Posterior vena cava (tissue), 2 donors: ENCODE measurements around the gene DPT. TPM values are rescaled to one million over a fixed set of nuclear protein-coding genes. Genes with fewer than 3 reads are reported as not detected.
A peak's percentile ranks its signal among the peaks of the same experiment; 100 is the strongest.

Experiments used
- DNase-seq: peaks from one replicate; pipeline ENCODE4 v3.0.0-alpha.2; 2020; ENCODE audit warnings: low spot score
- intact Hi-C, 2 donors: fragments of 100-400 bp; cut with DNase I; formaldehyde crosslinking; loops; one replicate each; pipeline versions ENCODE4 v1.14.1 to v1.14.2; 2022 to 2023
- total RNA-seq, 2 donors: library from RNA; stranded (reverse); fragmentation: NEBNext Ultra II Directional; extraction: Animal tissue kit (Norgen Biotek cat#: 25700); gene quantifications; one replicate each; pipeline ENCODE4 v1.2.1, GENCODE V29; 2021
- donor health status: DM: yes; HTN: yes; CAD: no.
- donor health status: DM: yes; HTN: yes; CAD: no.

DPT gene
- total RNA-seq, 2 donors from 2014 or later = 121 to 140 TPM

GRCh38 chr1:168686666-168687065 is 42.3 kb downstream of the DPT start:
- DNase-seq = no peak
- intact Hi-C loops = no loop called here

- intact Hi-C loops = no loop called here
- DNase-seq = no peak
These were observed 45.1 kb downstream of the DPT start for GRCh38 chr1:168683871-168684270.

- intact Hi-C loops = no loop called here
- DNase-seq = no peak
These were observed 52.1 kb downstream of the DPT start for GRCh38 chr1:168676861-168677260.

- no peak for DNase-seq
- intact Hi-C loops = no loop called here
These were observed 52.8 kb downstream of the DPT start for GRCh38 chr1:168676029-168676812.

- no peak for DNase-seq
- intact Hi-C loops = no loop called here
These were observed 54.9 kb downstream of the DPT start for GRCh38 chr1:168673974-168674683.

GRCh38 chr1:168672278-168672677 is 56.7 kb downstream of the DPT start:
- intact Hi-C loops = no loop called here

GRCh38 chr1:168671782-168672181 is 57.2 kb downstream of the DPT start:
- no peak for DNase-seq
- intact Hi-C loops = no loop called here

More at GRCh38 chr1:168672278-168672677, 56.7 kb downstream of the DPT start:
- no peak for DNase-seq

- no peak for DNase-seq
- intact Hi-C loops = no loop called here
These were observed 63.0 kb downstream of the DPT start for GRCh38 chr1:168665975-168666374.

GRCh38 chr1:168664069-168664834 is 64.8 kb downstream of the DPT start:
- no peak for DNase-seq
- intact Hi-C loops = no loop called here

GRCh38 chr1:168656485-168656884 is 72.5 kb downstream of the DPT start:
- DNase-seq = no peak
- intact Hi-C loops = no loop called here

- intact Hi-C loops = no loop called here
- DNase-seq = no peak
These were observed 74.6 kb downstream of the DPT start for GRCh38 chr1:168654198-168654915.

- DNase-seq = peak; percentile 58
- intact Hi-C loops = no loop called here
These were observed 75.4 kb downstream of the DPT start for GRCh38 chr1:168653567-168653966.

GRCh38 chr1:168645721-168646120 is 83.3 kb downstream of the DPT start:
- intact Hi-C loops = no loop called here
- no peak for DNase-seq

Other genes with a start within 250 kb of the DPT start
- gene XCL2, start 185.2 kb downstream of the DPT start, total RNA-seq = not detected
- not detected for gene XCL1, start 152.6 kb downstream of the DPT start, total RNA-seq